Esophagus squamous epithelium (tissue), 5 donors: ENCODE measurements around the gene UBE2D1. TPM values are rescaled to one million over a fixed set of nuclear protein-coding genes. Genes with fewer than 3 reads are reported as not detected.

ENCODE experiments used
- DNase-seq: peaks from one replicate; lab custom pipeline; 2025; lab: John Stamatoyannopoulos, UW
- H3K27ac ChIP-seq, 4 donors: fragments of 200-600 bp; sonication (generic); one replicate each; pipeline ENCODE4 v1.5.1; 2016 to 2019; ENCODE audit warnings: mild to moderate bottlenecking in 1 of 4
- H3K27me3 ChIP-seq, 4 donors: fragments of 200-600 bp; sonication (generic); 1 replicate in 3 of 4; 2 replicates in 1 of 4; pipeline versions ENCODE4 v1.5.1 to v1.6.0; 2017 to 2021; ENCODE audit warnings: antibody characterized with exemption in 1 of 4
- H3K36me3 ChIP-seq, 3 donors: fragments of 200-600 bp; sonication (generic); one replicate each; pipeline ENCODE4 v1.5.1; 2016 to 2019
- H3K4me1 ChIP-seq, 3 donors: fragments of 200-600 bp; sonication (generic); one replicate each; pipeline ENCODE4 v1.5.1; 2017 to 2019
- H3K4me3 ChIP-seq, 4 donors: fragments of 200-600 bp; sonication (generic); 1 replicate in 3 of 4; 2 replicates in 1 of 4; pipeline ENCODE4 v1.5.1; 2016 to 2019; ENCODE audit warnings: mild to moderate bottlenecking in 2 of 4, moderate library complexity in 1 of 4
- H3K9me3 ChIP-seq, 3 donors: fragments of 200-600 bp; sonication (generic); one replicate each; pipeline ENCODE4 v1.5.1; 2016 to 2019
- POLR2A ChIP-seq, 4 donors: fragments of 450-650 bp; IDR thresholded peaks; one replicate each; pipeline ENCODE4 v1.6.1; 2017; ENCODE audit warnings: antibody characterized with exemption in 4 of 4, mild to moderate bottlenecking in 4 of 4, moderate library complexity in 3 of 4
- WGBS, 2 donors: methylation state at CpG; one replicate each; pipeline ENCODE4 v1.1.5; 2018; 5-methylcytosine and 5-hydroxymethylcytosine counted together
- intact Hi-C: fragments of 100-400 bp; cut with DNase I; formaldehyde crosslinking; loops from one replicate; pipeline ENCODE4 v1.15.0; 2022
- total RNA-seq, 4 donors: library from RNA; depleted of rRNA; stranded (reverse); fragments of >200 nt; gene quantifications; one replicate each; pipeline ENCODE4 v1.1.0, GENCODE V29; 2016
- TF ChIP-seq, protein P1 (sequence below), 6 experiments: fragments of 450-650 bp in 4 of 6; fragments of 200-600 bp in 2 of 6; sonication (generic) in 2 of 6; IDR thresholded peaks; one replicate each; pipeline ENCODE4 v1.5.1; 2016 to 2019; ENCODE audit warnings: antibody characterized with exemption in 6 of 6, mild to moderate bottlenecking in 4 of 6, moderate library complexity in 4 of 6
- donor health status: DM: yes; HTN: yes; CAD: no.

UBE2D1 gene
- total RNA-seq, 4 donors from 2014 or later, result 12.2 to 14.9 (median 13.9) TPM

DNA sequence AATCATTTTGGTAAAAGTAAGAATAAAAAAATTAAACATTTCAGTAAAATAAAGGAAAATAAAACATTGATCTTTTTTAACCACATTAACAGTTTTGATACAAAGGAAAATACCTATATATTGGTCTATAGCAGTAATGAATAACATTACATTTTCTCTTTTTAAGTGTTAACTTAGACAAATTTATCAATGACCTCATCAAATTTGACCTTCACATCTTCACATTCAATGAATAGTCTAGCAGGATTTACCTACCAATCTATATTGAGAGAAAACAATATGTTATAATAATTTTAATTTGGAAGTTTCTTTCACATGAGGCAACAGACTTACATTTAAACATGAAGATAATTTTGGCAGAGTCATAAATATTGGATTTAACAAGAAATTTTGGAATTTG lies 17.9 kb upstream of the UBE2D1 start:
- DNase-seq, result no peak
- Histone ChIP-seq H3K9me3 (no peaks in the 10 kb centered on the region), H3K4me1 (no peaks in the 10 kb centered on the region), H3K27me3 (no peaks in the 10 kb centered on the region), H3K27ac (no peak overlapping the region), H3K4me3 (no peak overlapping the region), H3K36me3 (no peaks in the 10 kb centered on the region)
- TF ChIP-seq, protein P1, sequence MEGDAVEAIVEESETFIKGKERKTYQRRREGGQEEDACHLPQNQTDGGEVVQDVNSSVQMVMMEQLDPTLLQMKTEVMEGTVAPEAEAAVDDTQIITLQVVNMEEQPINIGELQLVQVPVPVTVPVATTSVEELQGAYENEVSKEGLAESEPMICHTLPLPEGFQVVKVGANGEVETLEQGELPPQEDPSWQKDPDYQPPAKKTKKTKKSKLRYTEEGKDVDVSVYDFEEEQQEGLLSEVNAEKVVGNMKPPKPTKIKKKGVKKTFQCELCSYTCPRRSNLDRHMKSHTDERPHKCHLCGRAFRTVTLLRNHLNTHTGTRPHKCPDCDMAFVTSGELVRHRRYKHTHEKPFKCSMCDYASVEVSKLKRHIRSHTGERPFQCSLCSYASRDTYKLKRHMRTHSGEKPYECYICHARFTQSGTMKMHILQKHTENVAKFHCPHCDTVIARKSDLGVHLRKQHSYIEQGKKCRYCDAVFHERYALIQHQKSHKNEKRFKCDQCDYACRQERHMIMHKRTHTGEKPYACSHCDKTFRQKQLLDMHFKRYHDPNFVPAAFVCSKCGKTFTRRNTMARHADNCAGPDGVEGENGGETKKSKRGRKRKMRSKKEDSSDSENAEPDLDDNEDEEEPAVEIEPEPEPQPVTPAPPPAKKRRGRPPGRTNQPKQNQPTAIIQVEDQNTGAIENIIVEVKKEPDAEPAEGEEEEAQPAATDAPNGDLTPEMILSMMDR (IDR thresholded peaks at IDR 0.05), result no peak
- no peak for TF ChIP-seq POLR2A (IDR thresholded peaks at IDR 0.05)
- intact Hi-C loops, result no loop called here

DNA sequence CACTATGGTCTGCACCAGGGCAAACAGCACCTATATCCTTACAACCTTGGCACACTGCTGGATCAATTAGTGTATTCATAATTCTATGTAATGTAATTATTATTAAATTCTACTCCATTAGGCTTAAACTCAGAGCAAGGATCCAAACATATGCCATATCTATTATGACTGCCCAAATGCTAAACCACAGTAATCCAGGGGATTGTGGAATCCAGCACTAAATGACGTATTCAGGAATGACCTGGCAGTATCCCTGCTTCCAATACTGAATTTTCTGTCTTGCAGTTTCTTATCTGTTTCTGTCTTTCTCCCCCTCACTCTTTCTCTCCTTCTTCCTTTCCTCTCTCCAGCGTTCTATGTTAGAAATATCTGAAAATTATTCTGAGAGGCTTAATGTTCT lies 16.5 kb upstream of the UBE2D1 start:
- Histone ChIP-seq H3K4me3 (no peak overlapping the region), H3K27me3 (no peaks in the 10 kb centered on the region), H3K27ac (no peak overlapping the region), H3K4me1 (no peaks in the 10 kb centered on the region), H3K9me3 (no peaks in the 10 kb centered on the region), H3K36me3 (no peaks in the 10 kb centered on the region)
- no peak for DNase-seq
- 44 to 60% methylated on average over 2 of the region's 2 CpGs for WGBS, 2 donors
- no peak for TF ChIP-seq POLR2A (IDR thresholded peaks at IDR 0.05)
- TF ChIP-seq, protein P1 (IDR thresholded peaks at IDR 0.05), result no peak
- intact Hi-C loops, result no loop called here

DNA sequence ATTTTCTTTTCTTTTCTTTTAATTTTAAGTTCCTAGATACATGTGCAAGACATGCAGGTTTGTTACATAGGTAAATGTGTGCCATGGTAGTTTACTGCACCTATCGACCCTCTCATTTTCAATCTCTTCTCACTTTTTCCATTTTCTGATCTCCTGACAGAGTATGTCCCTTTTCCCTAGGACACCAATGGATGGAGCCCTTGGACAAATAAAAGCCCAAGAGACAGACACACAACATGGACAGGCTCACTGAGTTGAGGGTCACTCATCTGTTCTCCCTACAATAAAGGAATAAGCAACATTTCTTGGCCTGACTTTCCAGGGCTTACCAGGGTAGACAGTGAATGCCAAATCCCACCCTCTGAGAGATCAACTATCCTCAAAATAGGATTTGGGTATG lies 15.2 kb upstream of the UBE2D1 start:
- 88 to 92% methylated on average over 1 of the region's 1 CpG for WGBS, 2 donors
- no peaks in the 10 kb centered on the region for H3K27me3 ChIP-seq
- no peaks in the 10 kb centered on the region for H3K4me1 ChIP-seq
- no peaks in the 10 kb centered on the region for H3K9me3 ChIP-seq
- H3K4me3 ChIP-seq, result no peak overlapping the region
- DNase-seq, result no peak
- TF ChIP-seq, protein P1 (IDR thresholded peaks at IDR 0.05), result no peak
- TF ChIP-seq POLR2A (IDR thresholded peaks at IDR 0.05), result no peak
- intact Hi-C loops, result no loop called here
- H3K36me3 ChIP-seq, result no peaks in the 10 kb centered on the region
- H3K27ac ChIP-seq, result no peak overlapping the region

DNA sequence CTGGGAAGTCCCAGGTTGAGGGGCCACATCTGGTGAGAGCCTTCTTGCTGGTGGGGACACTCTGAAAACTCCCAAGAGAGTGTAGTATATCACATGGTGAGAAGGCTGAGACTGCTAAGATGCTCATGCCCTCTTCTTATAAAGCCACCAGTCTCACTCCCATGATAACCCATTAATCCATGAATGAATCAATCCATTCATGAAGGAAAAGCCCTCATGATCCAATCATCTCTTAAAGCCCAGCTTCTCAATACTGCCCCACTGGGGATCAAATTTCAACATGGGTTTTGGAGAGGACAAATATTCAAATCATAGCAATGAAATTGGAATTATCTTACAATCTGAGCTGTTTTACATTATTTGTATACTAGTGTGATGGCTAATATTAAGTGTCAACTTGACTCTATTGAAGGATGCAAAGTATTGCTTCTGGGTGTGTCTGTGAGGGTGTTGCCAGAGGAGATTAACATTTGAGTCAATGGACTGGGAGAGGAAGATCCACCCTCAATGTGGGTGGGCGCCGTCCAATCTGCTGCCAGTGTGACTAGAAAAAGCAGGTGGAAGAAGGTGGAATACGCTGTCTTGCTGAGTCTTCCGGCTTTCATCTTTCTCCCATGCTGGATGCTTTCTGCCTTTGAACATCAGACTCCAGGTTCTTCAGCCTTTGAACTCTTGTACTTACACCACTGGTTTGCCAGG lies 14.3 kb upstream of the UBE2D1 start:
- intact Hi-C loops, result no loop called here
- H3K27ac ChIP-seq, result no peak overlapping the region
- no peaks in the 10 kb centered on the region for H3K9me3 ChIP-seq
- H3K27me3 ChIP-seq, result no peaks in the 10 kb centered on the region
- no peak for TF ChIP-seq POLR2A (IDR thresholded peaks at IDR 0.05)
- TF ChIP-seq, protein P1 (IDR thresholded peaks at IDR 0.05), result no peak
- DNase-seq, result no peak
- no peak overlapping the region for H3K4me3 ChIP-seq
- no peaks in the 10 kb centered on the region for H3K4me1 ChIP-seq
- WGBS, 2 donors, result 87 to 88% methylated on average over 4 of the region's 4 CpGs
- H3K36me3 ChIP-seq, result no peaks in the 10 kb centered on the region

DNA sequence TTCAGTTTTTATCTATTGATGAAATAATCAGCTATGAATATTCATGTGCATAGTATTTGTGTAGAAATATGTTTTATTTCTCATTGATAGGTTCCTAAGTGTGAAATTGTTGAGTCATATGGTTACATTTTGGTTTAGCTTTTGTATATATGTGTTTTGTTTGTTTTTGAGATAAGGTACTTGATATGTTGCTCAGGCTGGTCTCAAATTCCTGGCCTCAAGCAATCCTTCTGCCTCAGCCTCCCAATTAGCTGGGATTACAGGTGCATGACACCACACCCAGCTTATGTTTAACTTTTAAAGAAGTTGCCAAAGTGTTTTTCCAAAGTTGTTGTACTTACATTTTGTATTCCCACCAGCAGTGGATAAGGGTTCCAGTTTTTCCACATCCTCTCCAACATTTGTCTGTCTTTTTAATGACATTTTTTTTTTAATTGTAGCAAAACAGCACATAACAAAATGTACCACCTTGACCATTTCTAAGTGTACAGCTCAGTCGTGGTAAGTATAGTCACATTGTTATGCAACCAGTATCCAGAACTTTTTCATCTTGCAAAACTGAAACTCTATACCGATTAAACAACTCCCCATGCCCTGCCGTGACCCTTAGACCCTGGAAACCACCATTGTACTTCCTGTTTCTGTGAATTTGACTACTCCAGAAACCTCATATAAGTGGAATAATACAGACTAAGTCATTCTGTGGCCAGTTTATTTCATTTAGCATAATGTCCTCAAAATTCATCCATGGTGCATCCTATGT lies 12.6 kb upstream of the UBE2D1 start:
- Histone ChIP-seq H3K27ac (no peak overlapping the region), H3K36me3 (no peaks in the 10 kb centered on the region), H3K4me3 (no peak overlapping the region), H3K9me3 (no peaks in the 10 kb centered on the region), H3K27me3 (no peaks in the 10 kb centered on the region), H3K4me1 (peaks cover 0 to 5% (median 0%) of the 10 kb centered on the region in 3 donors)
- WGBS, 2 donors, result 44 to 60% methylated on average over 3 of the region's 3 CpGs
- no peak for DNase-seq
- intact Hi-C loops, result no loop called here
- TF ChIP-seq, protein P1 (IDR thresholded peaks at IDR 0.05), result no peak
- no peak for TF ChIP-seq POLR2A (IDR thresholded peaks at IDR 0.05)
